HepG2 (cell line): Measurements from ENCODE around the gene PARP6. TPM values are rescaled to one million over a fixed set of nuclear protein-coding genes. Genes with fewer than 3 reads are reported as not detected.

Experiments
- HES4 ChIP-seq: sonication (generic); formaldehyde crosslinking; IDR thresholded peaks from 2 replicates; pipeline ENCODE4 v1.9.0; 2021; ENCODE audit warnings: mild to moderate bottlenecking, missing genetic modification reagents, borderline replicate concordance
- MLX ChIP-seq: IDR thresholded peaks from 2 replicates; pipeline ENCODE4 v1.6.1; 2016
- NAIF1 ChIP-seq: sonication (generic); formaldehyde crosslinking; IDR thresholded peaks from 2 replicates; pipeline ENCODE4 v1.5.0; 2020; ENCODE audit warnings: mild to moderate bottlenecking, missing genetic modification reagents, borderline replicate concordance
- PHF8 ChIP-seq: sonication (generic); formaldehyde crosslinking; IDR thresholded peaks from 2 replicates; pipeline ENCODE4 v1.5.0; 2020; ENCODE audit warnings: missing genetic modification reagents
- POLR2A ChIP-seq, 2 experiments: IDR thresholded peaks; 2 replicates each; pipeline ENCODE4 v1.6.1; 2011; ENCODE audit warnings: low read depth in 2 of 2, low read length in 2 of 2, mild to moderate bottlenecking in 1 of 2, moderate library complexity in 1 of 2; ENCODE audit not compliant: insufficient read depth in 1 of 2
- SKI ChIP-seq: fragments of 450-650 bp; IDR thresholded peaks from one replicate; pipeline ENCODE4 v1.6.1; 2018; ENCODE audit warnings: mild to moderate bottlenecking; ENCODE audit not compliant: partially characterized antibody
- SKIL ChIP-seq: sonication (generic); formaldehyde crosslinking; IDR thresholded peaks from 2 replicates; pipeline ENCODE4 v1.8.0; 2022; ENCODE audit warnings: missing genetic modification reagents, mild to moderate bottlenecking, moderate library complexity, borderline replicate concordance
- SP140L ChIP-seq: sonication (generic); formaldehyde crosslinking; IDR thresholded peaks from 2 replicates; pipeline ENCODE4 v1.4.0; 2020; ENCODE audit warnings: missing genetic modification reagents, borderline replicate concordance
- UBTF ChIP-seq: sonication (generic); formaldehyde crosslinking; IDR thresholded peaks from 2 replicates; pipeline ENCODE4 v1.4.0; 2020; ENCODE audit warnings: mild to moderate bottlenecking, missing genetic modification reagents
- ZFP91 ChIP-seq: sonication (generic); formaldehyde crosslinking; IDR thresholded peaks from 2 replicates; pipeline ENCODE4 v1.9.0; 2022; ENCODE audit warnings: missing genetic modification reagents, mild to moderate bottlenecking, borderline replicate concordance
- ZNF207 ChIP-seq: fragments of 450-650 bp; IDR thresholded peaks from 2 replicates; pipeline ENCODE4 v1.6.1; 2016; ENCODE audit warnings: antibody characterized with exemption, borderline replicate concordance
- ZNF484 ChIP-seq: sonication (generic); formaldehyde crosslinking; IDR thresholded peaks from 2 replicates; pipeline ENCODE4 v1.5.1; 2020; ENCODE audit warnings: mild to moderate bottlenecking, low read depth, missing genetic modification reagents, borderline replicate concordance
- ZNF546 ChIP-seq: sonication (generic); formaldehyde crosslinking; conservative IDR thresholded peaks from 2 replicates; pipeline ENCODE4 v1.8.1; 2023; ENCODE audit warnings: mild to moderate bottlenecking, missing genetic modification reagents
- polyA plus RNA-seq, 8 experiments: library from polyadenylated mRNA; depleted of rRNA in 3 of 8; stranded (reverse) in 7 of 8; unstranded in 1 of 8; fragments of >200 nt; fragmentation: Illumina TruSeq in 4 of 8; extraction: Trizol in 4 of 8; gene quantifications; 2 replicates each; pipeline versions ENCODE4 v1.2.1 to v1.2.3, GENCODE V29; 2011 to 2016; ENCODE audit warnings: low read depth in 4 of 8, missing spikeins in 1 of 8, mixed read lengths in 1 of 8; ENCODE audit not compliant: insufficient read depth in 1 of 8
- total RNA-seq, 5 experiments: library from RNA; depleted of rRNA; stranded (reverse); fragments of >200 nt; fragmentation: Illumina TruSeq; extraction: Trizol; gene quantifications; 2 replicates each; pipeline ENCODE4 v1.2.3, GENCODE V29; 2016; ENCODE audit warnings: low read depth in 1 of 5
- TF ChIP-seq, protein P1 (sequence below): IDR thresholded peaks from 2 replicates; pipeline ENCODE4 v1.6.1; 2016; ENCODE audit warnings: low read depth, control low read depth
- TF ChIP-seq, protein P2 (sequence below): sonication (generic); formaldehyde crosslinking; IDR thresholded peaks from 2 replicates; pipeline ENCODE4; 2020; ENCODE audit warnings: missing genetic modification reagents, mild to moderate bottlenecking, borderline replicate concordance

Gene PARP6
- total and polyA plus RNA-seq, 2 of the 13 experiments (the other 11 are each of a cell fraction or from before 2014, with no cell fraction given): 0.22 to 0.87 TPM

- no peak; the same call in 1 of the 2 replicates for TF ChIP-seq UBTF (CRISPR knock-in tag)
- peak; percentile 19 to 42; a peak in 2 of 4 replicates for TF ChIP-seq POLR2A (IDR thresholded peaks at IDR 0.05; ENCODE audit: insufficient read depth in 1 of 2, low read depth in 2 of 2, low read length in 2 of 2)
- no peak for TF ChIP-seq NAIF1 (CRISPR knock-in tag)
- TF ChIP-seq ZNF546 (CRISPR knock-in tag): no peak
- no peak for TF ChIP-seq SKIL (CRISPR knock-in tag)
- no peak for TF ChIP-seq HES4 (CRISPR knock-in tag)
- TF ChIP-seq SKI: no peak
- TF ChIP-seq, protein P1, sequence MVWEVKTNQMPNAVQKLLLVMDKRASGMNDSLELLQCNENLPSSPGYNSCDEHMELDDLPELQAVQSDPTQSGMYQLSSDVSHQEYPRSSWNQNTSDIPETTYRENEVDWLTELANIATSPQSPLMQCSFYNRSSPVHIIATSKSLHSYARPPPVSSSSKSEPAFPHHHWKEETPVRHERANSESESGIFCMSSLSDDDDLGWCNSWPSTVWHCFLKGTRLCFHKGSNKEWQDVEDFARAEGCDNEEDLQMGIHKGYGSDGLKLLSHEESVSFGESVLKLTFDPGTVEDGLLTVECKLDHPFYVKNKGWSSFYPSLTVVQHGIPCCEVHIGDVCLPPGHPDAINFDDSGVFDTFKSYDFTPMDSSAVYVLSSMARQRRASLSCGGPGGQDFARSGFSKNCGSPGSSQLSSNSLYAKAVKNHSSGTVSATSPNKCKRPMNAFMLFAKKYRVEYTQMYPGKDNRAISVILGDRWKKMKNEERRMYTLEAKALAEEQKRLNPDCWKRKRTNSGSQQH (CRISPR knock-in tag): no peak
- TF ChIP-seq SP140L (CRISPR knock-in tag): no peak
- no peak for TF ChIP-seq ZNF207
- no peak for TF ChIP-seq ZNF484 (CRISPR knock-in tag)
- TF ChIP-seq, protein P2, sequence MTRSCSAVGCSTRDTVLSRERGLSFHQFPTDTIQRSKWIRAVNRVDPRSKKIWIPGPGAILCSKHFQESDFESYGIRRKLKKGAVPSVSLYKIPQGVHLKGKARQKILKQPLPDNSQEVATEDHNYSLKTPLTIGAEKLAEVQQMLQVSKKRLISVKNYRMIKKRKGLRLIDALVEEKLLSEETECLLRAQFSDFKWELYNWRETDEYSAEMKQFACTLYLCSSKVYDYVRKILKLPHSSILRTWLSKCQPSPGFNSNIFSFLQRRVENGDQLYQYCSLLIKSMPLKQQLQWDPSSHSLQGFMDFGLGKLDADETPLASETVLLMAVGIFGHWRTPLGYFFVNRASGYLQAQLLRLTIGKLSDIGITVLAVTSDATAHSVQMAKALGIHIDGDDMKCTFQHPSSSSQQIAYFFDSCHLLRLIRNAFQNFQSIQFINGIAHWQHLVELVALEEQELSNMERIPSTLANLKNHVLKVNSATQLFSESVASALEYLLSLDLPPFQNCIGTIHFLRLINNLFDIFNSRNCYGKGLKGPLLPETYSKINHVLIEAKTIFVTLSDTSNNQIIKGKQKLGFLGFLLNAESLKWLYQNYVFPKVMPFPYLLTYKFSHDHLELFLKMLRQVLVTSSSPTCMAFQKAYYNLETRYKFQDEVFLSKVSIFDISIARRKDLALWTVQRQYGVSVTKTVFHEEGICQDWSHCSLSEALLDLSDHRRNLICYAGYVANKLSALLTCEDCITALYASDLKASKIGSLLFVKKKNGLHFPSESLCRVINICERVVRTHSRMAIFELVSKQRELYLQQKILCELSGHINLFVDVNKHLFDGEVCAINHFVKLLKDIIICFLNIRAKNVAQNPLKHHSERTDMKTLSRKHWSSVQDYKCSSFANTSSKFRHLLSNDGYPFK (CRISPR knock-in tag): 0 out of 2 replicates have a peak, but pooled peaks have one; percentile 16
- peak; percentile 63; the same call in 1 of the 2 replicates for TF ChIP-seq ZFP91 (CRISPR knock-in tag)
- 0 out of 2 replicates have a peak, but pooled peaks have one; percentile 14 for TF ChIP-seq PHF8 (CRISPR knock-in tag)
- TF ChIP-seq MLX (CRISPR knock-in tag): no peak
These were observed 73.8 kb downstream of the PARP6 start (continued) for GRCh38 chr15:72198356-72199204.
